Left cardiac atrium (tissue), 4 donors: ENCODE data around the gene UBE2S. TPM values are rescaled to one million over a fixed set of nuclear protein-coding genes. Genes with fewer than 3 reads are reported as not detected.
A peak's percentile ranks its signal among the peaks of the same experiment; 100 is the strongest.
"Not testable (repeated sequence)": the region's sequence is repeated elsewhere in the genome, so short reads cannot be mapped to it uniquely, and the experiment has no call there.

Experiments
- ATAC-seq, 2 donors: fragments of 200-7000 bp; cut with Tn5 transposase; one replicate each; pipeline ENCODE4 v1.9.1; 2020; ENCODE audit warnings: mild to moderate bottlenecking in 2 of 2, moderate library complexity in 2 of 2
- DNase-seq: peaks from one replicate; pipeline ENCODE4 v3.0.0-alpha.2; 2020
- intact Hi-C, 2 donors: fragments of 100-400 bp; cut with DNase I; formaldehyde crosslinking; loops; one replicate each; pipeline versions ENCODE4 v1.14.1 to v1.15.1; 2022 to 2023
- total RNA-seq, 2 donors: library from RNA; stranded (reverse); fragmentation: NEBNext Ultra II Directional; extraction: Animal tissue kit (Norgen Biotek cat#: 25700); gene quantifications; one replicate each; pipeline ENCODE4 v1.2.1, GENCODE V29; 2021
- donor health status: DM: no; HTN: yes; CAD: no.
- donor health status: DM: no; HTN: yes; CAD: no; lungs with severe emphysema.
- donor health status: DM: yes; HTN: yes; CAD: no.
- donor health status: Dilated cardiomyopathy.

UBE2S gene
- total RNA-seq, 2 donors from 2014 or later = 18.1 to 29.9 TPM

DNA sequence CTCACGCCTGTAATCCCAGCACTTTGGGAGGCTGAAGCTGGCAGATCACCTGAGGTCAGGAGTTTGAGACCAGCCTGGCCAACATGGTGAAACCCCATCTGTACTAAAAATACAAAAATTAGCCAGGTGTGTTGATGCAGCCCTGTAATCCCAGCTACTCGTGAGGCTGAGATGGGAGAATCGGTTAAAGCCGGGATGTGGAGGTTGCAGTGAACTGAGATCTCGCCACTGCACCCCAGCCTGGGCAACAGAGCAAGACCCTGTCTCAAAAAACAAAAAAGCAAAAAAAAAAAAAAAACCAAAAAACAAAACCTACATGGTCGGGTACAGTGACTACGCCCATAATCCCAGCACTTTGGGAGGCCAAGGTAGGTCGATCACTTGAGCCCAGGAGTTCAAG, 1.6 kb upstream of the UBE2S start:
- ATAC-seq, DNase-seq, intact Hi-C loops: not testable (repeated sequence)

GRCh38 chr19:55408533-55408872, 915 bp upstream of the UBE2S start:
- ATAC-seq (no peak), DNase-seq (no peak)
- intact Hi-C loops = no loop called here

- intact Hi-C loops = no loop called here
- DNase-seq = peak; percentile 99
- ATAC-seq = peak; percentile 96 to 97
Observed at GRCh38 chr19:55407800-55408532, 378 bp upstream of the UBE2S start.

- intact Hi-C loops = no loop called here
- peak in 1 of 2 donors; percentile 25 for ATAC-seq
Observed at GRCh38 chr19:55406826-55407549, 600 bp downstream of the UBE2S start.

DNA sequence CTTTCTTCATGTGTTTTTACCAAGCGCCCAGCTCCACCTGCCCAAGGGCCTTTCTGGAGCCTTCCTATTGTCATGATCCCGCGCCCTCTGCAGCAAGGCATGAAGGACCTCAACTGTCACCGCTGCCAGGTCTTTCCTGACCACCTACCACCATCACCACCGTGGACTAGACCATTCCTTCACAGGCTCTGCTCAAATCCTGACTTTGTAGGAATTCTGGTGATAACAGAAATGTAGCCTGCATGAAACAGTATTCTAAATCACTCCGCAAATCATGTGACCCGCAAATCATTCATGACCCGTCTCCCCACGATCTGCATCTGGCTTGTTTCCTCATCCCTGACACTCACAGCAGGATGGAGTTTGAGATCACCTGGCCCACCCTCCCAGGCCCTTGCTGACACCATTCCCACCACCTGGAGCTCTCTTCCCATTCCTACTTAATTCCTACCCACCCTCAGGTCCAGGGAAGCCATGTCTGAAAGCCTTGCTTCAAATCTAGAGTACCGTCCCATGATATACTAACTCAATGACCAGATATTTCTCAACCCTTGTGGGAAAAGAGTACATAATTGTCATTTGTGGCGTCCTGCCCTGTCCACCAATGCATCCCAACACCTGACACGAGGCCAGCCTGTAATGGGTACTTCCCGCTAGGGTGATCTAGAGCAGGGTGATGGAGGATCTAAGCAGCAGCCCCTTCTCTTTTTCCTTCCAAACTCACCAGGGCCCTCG, 1.3 kb downstream of the UBE2S start:
- no peak for ATAC-seq
- no peak for DNase-seq
- intact Hi-C loops = no loop called here

More at GRCh38 chr19:55406826-55407549, 600 bp downstream of the UBE2S start:
- DNase-seq = peak; percentile 58

GRCh38 chr19:55405638-55406037, 1.9 kb downstream of the UBE2S start:
- intact Hi-C loops = no loop called here
- no peak for DNase-seq
- ATAC-seq = no peak

DNA sequence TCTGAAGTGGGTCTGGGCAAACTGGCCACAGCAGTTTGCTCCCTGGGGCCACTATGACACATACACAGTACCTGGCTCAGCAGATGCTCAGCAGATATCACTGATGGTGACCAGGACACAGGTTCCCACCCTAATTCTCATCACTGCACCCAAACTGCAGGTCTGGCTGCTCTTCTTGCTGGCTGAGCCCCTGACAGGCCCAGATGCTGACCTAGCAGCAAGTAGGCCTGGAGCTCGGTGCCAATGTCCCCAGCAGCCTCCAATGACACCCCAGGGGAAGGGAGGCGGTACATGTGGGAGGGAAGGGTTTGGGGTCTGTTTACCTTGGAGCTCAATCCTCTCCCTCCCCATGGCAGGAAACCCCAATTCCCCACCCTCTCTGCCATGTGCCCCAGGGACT, 5.1 kb downstream of the UBE2S start:
- DNase-seq = no peak
- no peak for ATAC-seq
- intact Hi-C loops = no loop called here

DNA sequence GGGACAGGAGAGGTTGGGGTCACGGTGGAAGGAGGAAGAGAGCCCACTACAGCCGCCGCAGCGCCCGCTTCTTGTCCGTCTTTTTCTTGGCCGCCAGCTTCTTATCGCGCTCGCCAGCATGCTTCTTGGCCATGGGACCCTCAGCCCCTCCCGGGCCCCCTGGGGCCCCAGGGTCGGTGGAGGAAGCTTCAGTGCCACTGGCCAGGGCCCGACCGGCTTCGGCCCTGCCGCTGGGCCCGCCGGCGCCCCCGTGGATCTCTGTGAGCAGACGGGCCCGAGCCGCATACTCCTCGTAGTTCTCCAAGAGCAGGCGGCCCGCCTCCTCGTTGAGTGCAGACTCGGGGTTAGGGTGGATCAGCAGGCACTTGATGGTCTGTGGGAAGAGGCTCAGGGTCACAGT, 6.2 kb downstream of the UBE2S start:
- intact Hi-C loops, DNase-seq: not testable (repeated sequence)
- ATAC-seq = peak in 1 of 2 donors; percentile 9

DNA sequence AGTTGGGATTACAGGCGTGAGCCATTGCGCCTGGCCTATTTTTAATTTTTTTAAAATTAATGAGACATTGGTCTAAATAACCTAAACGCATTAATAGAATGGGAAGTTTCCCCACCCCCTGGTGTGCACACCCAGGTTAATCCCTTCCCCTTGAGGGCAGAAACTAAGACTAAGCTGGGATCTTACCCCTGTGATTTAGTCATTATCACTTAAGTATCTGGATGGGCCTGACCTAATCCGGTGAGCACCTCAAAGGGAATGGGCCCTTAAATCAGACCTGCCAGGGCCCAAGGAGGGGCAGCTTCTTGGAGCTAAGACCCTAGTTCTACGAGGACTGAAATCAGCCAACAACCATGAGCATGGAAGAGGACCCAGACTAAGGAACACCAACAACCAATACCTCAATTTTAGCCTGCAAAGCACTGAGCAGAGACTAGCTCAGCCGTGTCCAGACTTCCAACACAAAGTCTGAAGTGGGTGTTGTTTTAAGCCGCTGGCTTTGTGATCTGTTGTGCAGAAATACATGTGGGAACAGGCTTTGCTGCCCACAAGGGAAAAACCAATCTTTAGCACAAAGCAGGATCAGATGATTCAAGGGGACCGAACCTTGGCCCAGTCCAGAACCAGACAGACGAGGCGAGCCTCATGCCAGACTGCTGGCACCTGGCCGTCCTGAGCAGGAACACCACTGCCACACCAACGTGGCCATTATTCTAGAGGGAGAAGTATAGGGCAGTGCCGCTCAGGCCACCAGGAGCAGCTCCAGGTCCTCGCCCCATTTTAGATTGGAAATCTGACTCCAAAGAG, 7.1 kb downstream of the UBE2S start:
- intact Hi-C loops = no loop called here
- DNase-seq = no peak
- ATAC-seq = no peak

DNA sequence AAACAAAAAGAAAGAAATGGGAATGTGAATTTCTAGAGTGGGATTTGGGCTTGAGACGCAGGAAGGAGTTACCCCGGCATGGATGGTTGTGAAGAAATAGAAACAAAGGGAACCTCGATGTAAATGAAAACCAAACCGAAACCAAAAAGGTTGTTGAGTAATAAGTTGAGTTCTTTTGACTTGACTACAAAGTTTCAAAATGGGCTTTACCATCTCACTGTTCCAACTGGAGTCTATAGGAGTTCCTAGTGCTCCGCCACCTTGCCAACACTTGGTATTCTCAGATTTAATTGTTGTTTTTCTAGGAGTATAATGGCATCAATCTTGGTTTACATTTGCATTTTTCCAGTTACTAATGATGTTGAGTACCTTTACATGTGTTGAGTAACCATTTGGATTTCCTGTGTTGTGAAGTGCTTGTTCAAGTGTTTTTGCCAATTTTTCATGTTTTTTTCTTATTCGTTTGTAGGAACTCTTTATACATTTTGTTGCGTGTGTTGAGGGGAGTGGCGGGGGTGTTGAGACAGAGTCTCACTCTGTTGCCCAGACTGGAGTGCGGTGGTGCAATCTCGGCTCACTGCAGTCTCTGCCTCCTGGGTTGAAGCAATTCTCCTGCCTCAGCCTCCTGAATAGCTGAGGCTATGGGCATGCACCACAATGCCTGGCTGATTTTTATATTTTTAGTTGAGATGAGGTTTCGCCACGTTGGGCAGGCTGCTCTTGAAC, 9.2 kb downstream of the UBE2S start:
- DNase-seq (no peak), ATAC-seq (no peak)
- intact Hi-C loops = no loop called here

DNA sequence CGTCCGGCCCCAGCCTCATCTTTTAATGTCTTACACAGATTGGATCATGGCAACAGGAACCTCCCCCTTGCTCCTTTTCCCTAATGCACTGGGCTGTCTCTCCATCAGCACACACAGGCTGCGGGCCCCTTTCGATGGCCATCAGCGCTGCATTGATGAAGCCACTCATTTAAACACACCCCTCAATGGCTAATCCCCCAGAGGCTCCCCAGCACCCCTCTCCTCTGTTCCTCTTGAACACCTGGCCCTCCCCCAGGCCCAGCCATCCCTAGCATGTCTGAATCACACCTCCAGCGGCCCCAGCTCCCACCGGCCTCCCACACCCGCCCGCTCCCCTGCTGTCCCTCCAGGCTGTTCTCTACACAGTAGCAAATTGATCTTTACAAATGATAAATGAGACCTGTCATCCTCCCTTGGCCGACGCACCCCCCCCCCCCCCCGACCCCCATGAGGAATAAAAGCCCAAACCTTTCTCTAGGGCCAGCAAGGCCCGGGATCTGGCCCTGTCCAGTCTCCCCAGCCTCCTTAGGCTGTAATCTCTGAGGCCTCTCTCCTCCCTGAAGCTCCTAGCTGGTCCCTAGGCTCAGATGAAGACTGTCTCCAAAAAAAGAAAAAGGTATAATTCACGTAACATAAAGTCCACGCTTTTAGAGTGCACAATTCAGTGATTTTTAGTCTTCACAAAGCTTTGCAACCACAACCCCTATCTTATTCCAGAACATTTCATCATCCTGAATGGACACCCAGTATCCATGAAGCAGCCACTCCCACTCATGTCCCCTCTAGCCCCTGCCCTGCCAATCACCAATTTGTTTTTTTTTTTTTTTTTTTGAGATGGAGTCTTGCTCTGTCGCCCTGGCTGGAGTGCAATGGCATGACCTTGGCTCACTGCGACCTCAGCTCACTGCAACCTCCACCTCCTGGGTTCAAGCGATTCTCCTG, 14.5 kb downstream of the UBE2S start:
- no peak for DNase-seq
- intact Hi-C loops = no loop called here
- no peak for ATAC-seq

DNA sequence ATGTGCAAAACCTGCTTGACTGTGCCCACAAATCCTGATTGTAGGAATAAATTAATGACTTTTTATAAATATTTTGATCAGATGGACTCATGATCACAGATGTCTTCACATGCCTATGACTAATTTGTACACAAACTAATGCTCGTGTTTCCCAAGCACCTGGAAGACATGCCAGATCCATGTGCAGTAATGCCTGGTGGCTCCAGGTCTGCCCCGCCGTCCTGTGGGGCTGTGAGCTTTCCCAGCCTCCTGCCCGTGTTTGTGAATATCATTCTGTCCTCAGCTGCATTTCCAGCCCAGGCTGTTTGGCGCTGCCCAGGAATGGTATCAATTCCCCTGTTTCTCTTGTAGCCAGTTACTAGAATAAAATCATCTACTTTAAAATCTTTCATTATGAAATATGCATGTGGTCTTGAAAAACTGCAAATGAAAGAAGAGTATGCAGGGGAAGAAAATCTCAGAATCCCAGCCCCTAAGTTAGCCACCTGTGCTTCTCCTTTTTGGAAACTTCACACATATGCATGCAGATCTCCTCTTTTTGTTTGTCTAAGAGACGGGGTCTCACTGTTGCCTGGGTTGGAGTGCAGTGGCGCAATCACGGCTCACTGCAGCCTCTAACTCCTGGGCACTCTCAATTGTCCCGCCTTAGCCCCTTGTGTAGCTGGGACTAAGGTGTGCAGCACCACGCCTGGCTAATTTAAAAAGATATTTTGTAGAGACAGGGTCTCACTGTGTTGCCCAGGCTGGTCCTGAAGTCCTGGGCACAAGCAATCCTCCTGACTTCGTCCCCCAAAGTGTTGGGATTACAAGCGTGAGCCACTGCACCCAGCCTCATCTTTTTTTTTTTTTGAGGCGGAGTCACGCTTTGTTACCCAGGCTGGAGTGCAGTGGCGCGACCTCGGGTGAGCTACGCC, 15.6 kb downstream of the UBE2S start:
- intact Hi-C loops = no loop called here
- no peak for DNase-seq
- ATAC-seq = no peak

DNA sequence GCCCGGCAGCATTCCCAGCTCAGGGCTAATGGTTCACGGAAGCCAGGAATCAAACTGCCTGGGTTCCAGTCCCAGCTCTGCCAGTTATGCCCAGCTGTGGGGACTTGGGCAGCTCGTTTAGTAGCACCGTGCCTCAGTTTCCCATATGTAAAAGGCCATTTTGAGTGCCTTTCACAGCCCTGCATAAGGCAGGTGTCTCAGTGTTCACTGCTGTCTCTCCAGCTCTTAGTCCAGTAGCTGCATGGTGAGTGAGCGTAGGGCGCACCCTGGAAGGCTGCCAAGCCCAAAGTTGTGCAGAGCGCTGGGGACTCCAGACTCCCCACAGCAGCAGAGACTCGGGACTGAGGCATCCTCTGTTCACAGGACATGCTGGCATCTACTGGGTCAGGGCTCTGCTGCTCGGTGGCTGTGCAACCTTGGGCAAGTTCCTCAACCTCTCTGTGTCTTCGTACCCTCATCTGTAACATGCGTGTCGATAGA, 16.4 kb downstream of the UBE2S start:
- DNase-seq (no peak), ATAC-seq (no peak)
- intact Hi-C loops = no loop called here

DNA sequence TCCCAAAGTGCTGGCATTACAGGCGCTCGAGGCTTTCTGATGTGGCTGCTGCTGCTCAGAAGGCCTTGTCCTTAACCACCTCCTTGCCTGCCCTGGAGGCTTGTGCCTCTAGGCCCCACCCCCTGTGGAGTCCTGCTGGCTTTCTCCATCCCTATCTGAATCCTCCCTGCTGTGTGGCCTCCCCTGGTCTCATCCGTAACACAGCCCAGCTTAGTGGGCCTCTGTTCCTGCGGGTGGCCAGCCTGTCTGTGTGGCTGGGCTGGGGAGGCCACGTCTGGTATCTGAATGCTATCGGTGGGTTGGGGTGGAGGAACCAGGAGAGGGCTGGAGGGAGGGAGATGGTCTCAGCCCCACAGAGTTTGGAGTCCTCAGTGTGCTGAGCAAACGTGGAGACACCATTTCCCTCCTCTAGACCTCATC, 17.1 kb downstream of the UBE2S start:
- DNase-seq (no peak), ATAC-seq (no peak)
- intact Hi-C loops = no loop called here

GRCh38 chr19:55389386-55390317, 17.9 kb downstream of the UBE2S start:
- ATAC-seq = no peak
- no peak for DNase-seq
- intact Hi-C loops = loop anchor here in 1 of 2 donors (10.0 kb wide), 1 partner anchor 85 kb away; no protein-coding TSS in a partner anchor
